HL-60 (cell line): Measurements from ENCODE around the gene JARID2.

Experiments
- DNase-seq, 2 experiments: peaks; one replicate each; pipeline ENCODE4 v3.0.0-alpha.2; 2010 to 2020; ENCODE audit warnings: low read depth in 1 of 2, low spot score in 1 of 2
- H3K27ac ChIP-seq: fragments of 250-450 bp; sonication (Bioruptor Pico); replicated peaks from 2 replicates; pipeline ENCODE4 v1.5.1; 2020; ENCODE audit warnings: mild to moderate bottlenecking, moderate library complexity
- H3K27me3 ChIP-seq: fragments of 250-450 bp; sonication (Bioruptor Pico); 2 replicates; pipeline ENCODE4 v1.5.1; 2021; ENCODE audit warnings: mild to moderate bottlenecking, moderate library complexity; ENCODE audit not compliant: insufficient read depth, poor library complexity, severe bottlenecking
- H3K4me3 ChIP-seq: replicated peaks from 2 replicates; pipeline ENCODE4 v1.5.1; 2011; ENCODE audit warnings: mild to moderate bottlenecking, control low read depth, low read length; ENCODE audit not compliant: insufficient read depth
- GABPA ChIP-seq: IDR thresholded peaks from 2 replicates; pipeline ENCODE4 v1.6.1; 2012; ENCODE audit warnings: low read depth
- POLR2AphosphoS5 ChIP-seq: IDR thresholded peaks from 2 replicates; pipeline ENCODE4 v1.6.1; 2012; ENCODE audit warnings: low read depth
- SPI1 ChIP-seq: IDR thresholded peaks from 2 replicates; pipeline ENCODE4 v1.6.1; 2012; ENCODE audit warnings: low read depth, mild to moderate bottlenecking, borderline replicate concordance
- TF ChIP-seq, protein P1 (sequence below): IDR thresholded peaks from one replicate; pipeline ENCODE4 v1.5.1; 2011; ENCODE audit warnings: low read length, control low read depth, inconsistent platforms; ENCODE audit not compliant: insufficient read depth
- TF ChIP-seq, protein P2 (sequence below): IDR thresholded peaks from 2 replicates; pipeline ENCODE4 v1.6.1; 2012; ENCODE audit warnings: low read depth; ENCODE audit not compliant: insufficient replicate concordance

JARID2 gene

DNA sequence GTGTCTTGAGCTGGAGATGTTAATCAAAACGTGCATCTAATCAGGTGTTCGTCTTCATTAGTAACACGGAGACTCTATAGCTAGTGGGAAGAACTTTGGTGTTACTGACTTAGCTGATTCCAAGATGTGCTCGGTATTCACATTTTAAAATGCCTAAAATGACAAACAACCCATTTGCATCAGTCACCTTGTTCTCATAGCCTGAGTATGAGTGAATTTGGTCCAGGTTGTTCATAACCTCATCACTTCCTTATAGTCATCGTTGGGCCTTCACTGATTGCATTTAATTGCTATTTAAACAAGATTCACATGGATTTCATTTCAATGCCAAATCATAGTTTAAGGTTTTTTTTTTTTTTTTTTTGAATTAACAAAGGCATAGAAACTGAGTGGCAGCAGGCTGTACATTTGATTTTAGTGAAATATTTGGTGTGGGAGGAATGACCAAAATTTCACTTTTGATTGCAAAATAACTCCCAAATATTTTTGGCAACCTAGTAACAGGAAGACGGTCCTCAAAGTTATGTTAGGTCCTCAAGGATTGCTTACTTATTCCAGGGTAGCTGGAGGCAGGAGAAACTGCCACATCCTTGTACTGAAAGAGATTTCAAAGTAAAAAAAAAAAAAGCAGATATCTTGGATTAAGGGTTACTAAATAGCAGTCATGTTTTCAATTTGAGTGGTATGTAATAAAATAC lies 104.7 kb downstream of the JARID2 start:
- DNase-seq, result no peak
- no peak overlapping the region for H3K27ac ChIP-seq
- no peaks in the 10 kb centered on the region for H3K27me3 ChIP-seq

DNA sequence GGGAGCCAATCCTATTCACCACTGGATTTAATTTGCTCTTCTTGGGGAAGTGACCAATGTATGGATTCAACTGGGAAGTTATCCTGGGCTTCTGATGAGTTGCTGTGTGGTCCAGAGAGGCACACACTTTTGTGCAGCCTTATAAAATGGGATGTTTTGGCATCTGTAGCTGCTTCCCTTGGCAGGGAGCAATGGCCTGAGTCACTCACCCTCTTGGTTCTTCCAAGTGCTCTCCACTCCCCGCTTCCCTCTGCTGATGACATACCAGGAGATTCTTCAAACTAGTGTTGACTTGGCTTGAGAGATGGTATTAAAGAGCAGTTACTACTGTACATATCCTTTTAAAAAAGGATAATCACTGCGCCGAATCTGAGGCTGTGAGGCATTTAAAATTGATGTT lies 105.8 kb downstream of the JARID2 start:
- Histone ChIP-seq H3K4me3 (no peak overlapping the region), H3K27ac (no peak overlapping the region), H3K27me3 (no peaks in the 10 kb centered on the region)
- no peak for TF ChIP-seq GABPA
- TF ChIP-seq POLR2AphosphoS5, result no peak
- no peak for TF ChIP-seq SPI1
- TF ChIP-seq, protein P1, sequence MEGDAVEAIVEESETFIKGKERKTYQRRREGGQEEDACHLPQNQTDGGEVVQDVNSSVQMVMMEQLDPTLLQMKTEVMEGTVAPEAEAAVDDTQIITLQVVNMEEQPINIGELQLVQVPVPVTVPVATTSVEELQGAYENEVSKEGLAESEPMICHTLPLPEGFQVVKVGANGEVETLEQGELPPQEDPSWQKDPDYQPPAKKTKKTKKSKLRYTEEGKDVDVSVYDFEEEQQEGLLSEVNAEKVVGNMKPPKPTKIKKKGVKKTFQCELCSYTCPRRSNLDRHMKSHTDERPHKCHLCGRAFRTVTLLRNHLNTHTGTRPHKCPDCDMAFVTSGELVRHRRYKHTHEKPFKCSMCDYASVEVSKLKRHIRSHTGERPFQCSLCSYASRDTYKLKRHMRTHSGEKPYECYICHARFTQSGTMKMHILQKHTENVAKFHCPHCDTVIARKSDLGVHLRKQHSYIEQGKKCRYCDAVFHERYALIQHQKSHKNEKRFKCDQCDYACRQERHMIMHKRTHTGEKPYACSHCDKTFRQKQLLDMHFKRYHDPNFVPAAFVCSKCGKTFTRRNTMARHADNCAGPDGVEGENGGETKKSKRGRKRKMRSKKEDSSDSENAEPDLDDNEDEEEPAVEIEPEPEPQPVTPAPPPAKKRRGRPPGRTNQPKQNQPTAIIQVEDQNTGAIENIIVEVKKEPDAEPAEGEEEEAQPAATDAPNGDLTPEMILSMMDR, result no peak
- TF ChIP-seq, protein P2, sequence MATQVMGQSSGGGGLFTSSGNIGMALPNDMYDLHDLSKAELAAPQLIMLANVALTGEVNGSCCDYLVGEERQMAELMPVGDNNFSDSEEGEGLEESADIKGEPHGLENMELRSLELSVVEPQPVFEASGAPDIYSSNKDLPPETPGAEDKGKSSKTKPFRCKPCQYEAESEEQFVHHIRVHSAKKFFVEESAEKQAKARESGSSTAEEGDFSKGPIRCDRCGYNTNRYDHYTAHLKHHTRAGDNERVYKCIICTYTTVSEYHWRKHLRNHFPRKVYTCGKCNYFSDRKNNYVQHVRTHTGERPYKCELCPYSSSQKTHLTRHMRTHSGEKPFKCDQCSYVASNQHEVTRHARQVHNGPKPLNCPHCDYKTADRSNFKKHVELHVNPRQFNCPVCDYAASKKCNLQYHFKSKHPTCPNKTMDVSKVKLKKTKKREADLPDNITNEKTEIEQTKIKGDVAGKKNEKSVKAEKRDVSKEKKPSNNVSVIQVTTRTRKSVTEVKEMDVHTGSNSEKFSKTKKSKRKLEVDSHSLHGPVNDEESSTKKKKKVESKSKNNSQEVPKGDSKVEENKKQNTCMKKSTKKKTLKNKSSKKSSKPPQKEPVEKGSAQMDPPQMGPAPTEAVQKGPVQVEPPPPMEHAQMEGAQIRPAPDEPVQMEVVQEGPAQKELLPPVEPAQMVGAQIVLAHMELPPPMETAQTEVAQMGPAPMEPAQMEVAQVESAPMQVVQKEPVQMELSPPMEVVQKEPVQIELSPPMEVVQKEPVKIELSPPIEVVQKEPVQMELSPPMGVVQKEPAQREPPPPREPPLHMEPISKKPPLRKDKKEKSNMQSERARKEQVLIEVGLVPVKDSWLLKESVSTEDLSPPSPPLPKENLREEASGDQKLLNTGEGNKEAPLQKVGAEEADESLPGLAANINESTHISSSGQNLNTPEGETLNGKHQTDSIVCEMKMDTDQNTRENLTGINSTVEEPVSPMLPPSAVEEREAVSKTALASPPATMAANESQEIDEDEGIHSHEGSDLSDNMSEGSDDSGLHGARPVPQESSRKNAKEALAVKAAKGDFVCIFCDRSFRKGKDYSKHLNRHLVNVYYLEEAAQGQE, result no peak
- no peak for DNase-seq

More for the DNA sequence above, 104.7 kb downstream of the JARID2 start:
- no peak for TF ChIP-seq GABPA
- TF ChIP-seq SPI1, result no peak
- TF ChIP-seq, protein P1, result no peak
- TF ChIP-seq POLR2AphosphoS5, result no peak
- TF ChIP-seq, protein P2, result no peak
- H3K4me3 ChIP-seq, result no peak overlapping the region

DNA sequence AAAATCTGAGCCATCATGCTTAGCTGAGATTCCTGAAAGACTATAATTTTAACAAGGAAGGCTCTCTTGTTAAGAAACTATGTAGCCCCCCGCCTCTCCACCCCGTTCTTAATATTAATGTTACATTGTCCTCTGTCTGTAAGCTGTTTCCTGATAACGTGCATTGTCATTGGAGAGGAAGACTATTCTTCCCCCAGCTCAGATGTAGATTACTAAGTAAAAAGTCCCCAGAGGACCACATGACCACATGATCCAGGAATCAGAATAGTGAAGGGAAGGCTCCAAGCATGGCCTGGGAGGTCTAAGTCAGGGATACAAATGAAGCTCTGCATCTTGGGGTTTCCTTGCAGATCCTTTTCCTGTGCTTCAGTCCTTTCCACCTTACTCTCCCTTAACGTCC lies 106.4 kb downstream of the JARID2 start:
- Histone ChIP-seq H3K4me3 (no peak overlapping the region), H3K27me3 (no peaks in the 10 kb centered on the region), H3K27ac (no peak overlapping the region)
- TF ChIP-seq GABPA, result no peak
- TF ChIP-seq, protein P1, result no peak
- TF ChIP-seq, protein P2, result no peak
- TF ChIP-seq SPI1, result no peak
- TF ChIP-seq POLR2AphosphoS5, result no peak
- no peak for DNase-seq
